Upper lobe of left lung (tissue), 6 donors: ENCODE measurements around the gene IGSF3. TPM values are rescaled to one million over a fixed set of nuclear protein-coding genes. Genes with fewer than 3 reads are reported as not detected.

Experiments
- ATAC-seq, 2 donors: fragments of 200-7000 bp; cut with Tn5 transposase; one replicate each; pipeline ENCODE4 v1.9.1; 2022; ENCODE audit warnings: mild to moderate bottlenecking in 2 of 2, moderate library complexity in 2 of 2; ENCODE audit not compliant: low FRiP score in 2 of 2
- DNase-seq, 2 donors: peaks; one replicate each; pipeline ENCODE4 v3.0.0-alpha.2; 2019 to 2020
- H3K27ac ChIP-seq, 4 donors: fragments of 200-600 bp; sonication (generic); one replicate each; pipeline ENCODE4 v1.5.1; 2016 to 2019
- H3K27me3 ChIP-seq, 4 donors: fragments of 200-600 bp; sonication (generic); one replicate each; pipeline ENCODE4 v1.5.1; 2017 to 2019
- H3K36me3 ChIP-seq, 4 donors: fragments of 200-600 bp; sonication (generic); one replicate each; pipeline ENCODE4 v1.5.1; 2016 to 2019
- H3K4me1 ChIP-seq, 4 donors: fragments of 200-600 bp; sonication (generic); one replicate each; pipeline ENCODE4 v1.5.1; 2018 to 2019
- H3K4me3 ChIP-seq, 4 donors: fragments of 200-600 bp; sonication (generic); one replicate each; pipeline ENCODE4 v1.5.1; 2017 to 2019; ENCODE audit warnings: mild to moderate bottlenecking in 2 of 4, moderate library complexity in 1 of 4
- H3K9me3 ChIP-seq, 4 donors: fragments of 200-600 bp; sonication (generic); one replicate each; pipeline ENCODE4 v1.5.1; 2018 to 2019
- EP300 ChIP-seq, 4 donors: sonication (generic); formaldehyde crosslinking; IDR thresholded peaks; one replicate each; pipeline ENCODE4 v1.5.1; 2017; ENCODE audit warnings: antibody characterized with exemption in 4 of 4, control low read depth in 2 of 4
- POLR2A ChIP-seq, 4 donors: fragments of 450-650 bp; IDR thresholded peaks; one replicate each; pipeline ENCODE4 v1.5.1; 2016 to 2017; ENCODE audit warnings: antibody characterized with exemption in 4 of 4, mild to moderate bottlenecking in 2 of 4
- POLR2AphosphoS5 ChIP-seq, 2 donors: sonication (generic); formaldehyde crosslinking; IDR thresholded peaks; one replicate each; pipeline ENCODE4 v1.5.1; 2017; ENCODE audit warnings: antibody characterized with exemption in 2 of 2
- WGBS, 2 donors: methylation state at CpG; one replicate each; pipeline ENCODE4 v1.1.5; 2017 to 2018; 5-methylcytosine and 5-hydroxymethylcytosine counted together
- total RNA-seq, 6 donors: library from RNA; depleted of rRNA in 4 of 6; stranded (reverse); fragments of >200 nt in 4 of 6; gene quantifications; one replicate each; pipeline versions ENCODE4 v1.1.0 to v1.2.1, GENCODE V29; 2016 to 2021
- TF ChIP-seq, protein P1 (sequence below), 6 experiments: fragments of 450-650 bp in 4 of 6; fragments of 200-600 bp in 2 of 6; sonication (generic) in 2 of 6; IDR thresholded peaks; one replicate each; pipeline ENCODE4 v1.5.1; 2016 to 2019; ENCODE audit warnings: antibody characterized with exemption in 6 of 6
- donor health status: DM: no; HTN: no; CAD: no; lungs with moderate emphysema.
- donor health status: DM: no; HTN: yes; CAD: no; lungs with severe emphysema.

Gene IGSF3
- 10 to 100 TPM; 15.1 to 28.3 (median 23.7) TPM for total RNA-seq

DNA sequence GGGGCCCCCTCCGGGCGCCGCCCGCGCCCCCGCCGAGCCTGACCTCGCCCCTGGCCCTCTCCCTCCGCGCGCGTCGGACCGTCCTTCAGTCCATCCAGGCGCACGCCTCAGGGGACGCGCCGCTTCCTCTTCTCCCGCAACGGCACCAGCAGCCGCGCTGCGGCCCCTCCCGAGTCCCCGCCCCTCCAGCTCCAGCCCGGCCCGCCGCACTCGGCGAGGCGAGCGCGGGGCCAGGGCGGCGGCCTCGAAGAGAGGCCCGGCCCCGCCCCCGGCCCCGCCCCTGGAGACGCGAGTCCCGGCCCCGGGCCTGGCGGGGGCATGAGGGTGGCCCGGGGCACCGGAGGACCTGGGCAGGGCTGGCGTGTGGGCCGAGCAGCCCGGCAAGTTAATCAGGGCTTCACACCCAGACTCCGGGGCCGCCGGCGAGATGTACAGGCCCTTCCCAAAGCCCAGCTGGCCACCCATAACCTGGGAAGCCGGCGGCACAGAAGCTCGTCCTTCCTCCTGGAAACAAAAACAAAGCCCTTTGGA, at the start of gene IGSF3:
TSS of gene IGSF3 (minus strand) at position 159 of the 531 bp plus-strand sequence. CDS start 1,407 bp downstream, outside the sequence.
- Histone ChIP-seq H3K9me3 (no peaks in the 10 kb centered on the region), H3K27ac (peak within 1 kb of the TSS in 3 of 4 donors; percentile 19 to 74 (median 48)), H3K27me3 (peaks cover 0 to 10% (median 3%) of the 10 kb centered on the region in 4 donors), H3K4me3 (peak within 1 kb of the TSS; percentile 60 to 72 (median 66)), H3K36me3 (no peaks in the 10 kb centered on the region), H3K4me1 (peaks cover 12 to 21% (median 15%) of the 10 kb centered on the region in 4 donors)
- no peak for TF ChIP-seq EP300 (IDR thresholded peaks at IDR 0.05)
- TF ChIP-seq, protein P1, sequence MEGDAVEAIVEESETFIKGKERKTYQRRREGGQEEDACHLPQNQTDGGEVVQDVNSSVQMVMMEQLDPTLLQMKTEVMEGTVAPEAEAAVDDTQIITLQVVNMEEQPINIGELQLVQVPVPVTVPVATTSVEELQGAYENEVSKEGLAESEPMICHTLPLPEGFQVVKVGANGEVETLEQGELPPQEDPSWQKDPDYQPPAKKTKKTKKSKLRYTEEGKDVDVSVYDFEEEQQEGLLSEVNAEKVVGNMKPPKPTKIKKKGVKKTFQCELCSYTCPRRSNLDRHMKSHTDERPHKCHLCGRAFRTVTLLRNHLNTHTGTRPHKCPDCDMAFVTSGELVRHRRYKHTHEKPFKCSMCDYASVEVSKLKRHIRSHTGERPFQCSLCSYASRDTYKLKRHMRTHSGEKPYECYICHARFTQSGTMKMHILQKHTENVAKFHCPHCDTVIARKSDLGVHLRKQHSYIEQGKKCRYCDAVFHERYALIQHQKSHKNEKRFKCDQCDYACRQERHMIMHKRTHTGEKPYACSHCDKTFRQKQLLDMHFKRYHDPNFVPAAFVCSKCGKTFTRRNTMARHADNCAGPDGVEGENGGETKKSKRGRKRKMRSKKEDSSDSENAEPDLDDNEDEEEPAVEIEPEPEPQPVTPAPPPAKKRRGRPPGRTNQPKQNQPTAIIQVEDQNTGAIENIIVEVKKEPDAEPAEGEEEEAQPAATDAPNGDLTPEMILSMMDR (IDR thresholded peaks at IDR 0.05) = no peak
- TF ChIP-seq POLR2AphosphoS5 (IDR thresholded peaks at IDR 0.05) = peak in 1 of 2 donors; percentile 49
- TF ChIP-seq POLR2A (IDR thresholded peaks at IDR 0.05) = peak in 1 of 4 donors; percentile 65
- ATAC-seq (peak; percentile 75 to 93), DNase-seq (peak; percentile 83 to 95)
- 0 to 5% methylated on average over 3 to 19 of the region's 58 CpGs for WGBS, 2 donors

DNA sequence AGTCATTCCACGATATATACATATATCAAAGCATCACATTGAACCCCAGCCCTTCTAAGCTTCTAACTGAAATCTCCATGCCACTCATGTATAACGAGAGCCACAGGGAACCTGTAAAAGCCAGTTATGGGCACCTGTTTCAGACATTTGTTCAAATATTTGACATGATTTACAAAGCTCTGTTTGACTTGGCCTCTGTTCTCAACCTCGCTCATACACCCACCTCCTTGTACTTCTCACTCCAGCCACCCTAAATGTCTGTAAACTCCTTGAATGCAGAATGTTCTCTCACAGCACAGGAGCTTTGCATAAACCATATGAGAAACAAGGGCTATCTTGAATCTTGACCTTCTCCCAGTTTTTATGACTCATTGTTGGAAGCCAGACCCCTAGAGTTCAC, 49.8 kb upstream of the IGSF3 start:
- TF ChIP-seq, protein P1 (IDR thresholded peaks at IDR 0.05) = no peak
- Histone ChIP-seq H3K27ac (no peak overlapping the region), H3K36me3 (no peaks in the 10 kb centered on the region), H3K4me3 (no peak overlapping the region), H3K4me1 (peaks cover 0 to 2% (median 0%) of the 10 kb centered on the region in 4 donors), H3K9me3 (no peaks in the 10 kb centered on the region), H3K27me3 (no peaks in the 10 kb centered on the region)
- DNase-seq = no peak
- peak; percentile 24 to 77 for ATAC-seq
- 54 to 65% methylated on average over 3 of the region's 3 CpGs for WGBS, 2 donors

DNA sequence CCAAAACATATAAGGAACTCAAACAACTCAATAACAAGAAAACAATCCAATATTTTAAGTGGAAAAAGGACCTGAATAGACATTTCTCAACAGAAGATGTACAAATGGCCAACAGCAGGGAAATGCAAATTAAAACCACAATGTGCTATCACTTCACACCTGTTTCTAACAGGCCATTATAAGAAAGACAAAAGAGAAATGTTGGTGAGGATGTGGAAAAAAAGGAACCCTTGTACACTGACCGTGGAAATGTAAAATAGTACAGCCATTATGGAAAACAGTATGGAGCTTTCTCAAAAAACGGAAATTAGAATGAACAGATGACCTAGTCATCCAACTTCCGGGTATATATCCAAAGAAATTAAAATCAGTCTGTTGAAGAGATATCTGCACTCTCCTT, 48.9 kb upstream of the IGSF3 start:
- no peaks in the 10 kb centered on the region for H3K27me3 ChIP-seq
- WGBS, 2 donors = 79 to 82% methylated on average over 3 of the region's 3 CpGs

DNA sequence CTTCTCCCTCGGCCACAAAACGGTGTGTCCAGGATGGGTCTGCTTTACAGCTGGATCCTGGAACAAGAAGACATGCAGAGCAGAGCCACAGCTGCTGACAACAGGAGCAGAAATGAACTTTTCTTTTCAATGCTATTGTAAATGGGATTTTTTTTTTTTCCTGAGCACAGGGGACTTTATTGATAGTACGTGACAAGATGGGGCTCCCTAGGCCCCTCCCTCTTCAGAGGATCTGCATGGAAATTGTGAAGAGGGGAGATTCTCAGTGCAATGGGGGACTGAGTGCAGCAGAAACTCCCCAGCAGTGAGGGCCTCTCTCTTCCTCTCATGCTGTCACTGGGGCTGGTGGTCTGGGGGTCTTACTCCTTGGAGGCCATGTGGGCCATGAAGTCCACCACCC, 45.9 kb upstream of the IGSF3 start:
- no peak for DNase-seq
- no peaks in the 10 kb centered on the region for H3K27me3 ChIP-seq
- WGBS, 2 donors = 87 to 90% methylated on average over 3 of the region's 3 CpGs
- H3K9me3 ChIP-seq = no peaks in the 10 kb centered on the region
- peaks cover 0 to 9% (median 7%) of the 10 kb centered on the region in 4 donors for H3K4me1 ChIP-seq
- H3K4me3 ChIP-seq = no peak overlapping the region
- no peak for ATAC-seq
- TF ChIP-seq POLR2AphosphoS5 (IDR thresholded peaks at IDR 0.05) = no peak
- no peak for TF ChIP-seq EP300 (IDR thresholded peaks at IDR 0.05)
- TF ChIP-seq, protein P1 (IDR thresholded peaks at IDR 0.05) = no peak
- no peak for TF ChIP-seq POLR2A (IDR thresholded peaks at IDR 0.05)
- no peak overlapping the region for H3K27ac ChIP-seq
- no peaks in the 10 kb centered on the region for H3K36me3 ChIP-seq

More for the DNA sequence above, 48.9 kb upstream of the IGSF3 start:
- Histone ChIP-seq H3K4me3 (no peak overlapping the region), H3K36me3 (no peaks in the 10 kb centered on the region), H3K9me3 (no peaks in the 10 kb centered on the region), H3K4me1 (peaks cover 0 to 6% (median 0%) of the 10 kb centered on the region in 4 donors), H3K27ac (no peak overlapping the region)
- ATAC-seq = no peak
- DNase-seq = no peak
- TF ChIP-seq EP300 (IDR thresholded peaks at IDR 0.05) (no peak), POLR2AphosphoS5 (IDR thresholded peaks at IDR 0.05) (no peak), POLR2A (IDR thresholded peaks at IDR 0.05) (no peak)
- TF ChIP-seq, protein P1 (IDR thresholded peaks at IDR 0.05) = no peak

DNA sequence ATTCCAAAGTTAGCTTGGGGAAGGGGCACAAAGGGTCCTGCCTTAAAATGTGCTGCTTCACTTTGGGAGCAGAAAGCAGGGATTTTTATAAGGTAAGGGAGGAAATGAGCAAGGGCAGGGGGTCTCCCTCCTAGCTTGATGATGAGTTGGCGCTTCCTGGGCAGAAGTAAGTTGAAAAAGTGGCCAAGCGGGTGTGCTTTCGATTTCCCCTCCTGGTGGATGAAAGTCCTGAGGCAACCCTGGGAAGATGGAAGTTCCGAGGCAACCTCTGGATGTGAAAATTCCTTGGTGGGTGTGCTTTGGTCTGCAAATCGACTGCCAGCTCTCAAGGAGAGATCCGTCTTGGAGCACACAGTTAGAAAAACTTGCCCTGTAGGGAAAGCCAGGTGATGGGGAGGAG, 45.0 kb upstream of the IGSF3 start:
- ATAC-seq = no peak
- Histone ChIP-seq H3K27ac (no peak overlapping the region), H3K36me3 (no peaks in the 10 kb centered on the region), H3K4me3 (no peak overlapping the region), H3K27me3 (no peaks in the 10 kb centered on the region), H3K9me3 (no peaks in the 10 kb centered on the region), H3K4me1 (peaks cover 0 to 9% (median 7%) of the 10 kb centered on the region in 4 donors)
- no peak for DNase-seq
- 60 to 63% methylated on average over 6 of the region's 6 CpGs for WGBS, 2 donors
- TF ChIP-seq POLR2AphosphoS5 (IDR thresholded peaks at IDR 0.05) = no peak
- no peak for TF ChIP-seq POLR2A (IDR thresholded peaks at IDR 0.05)
- TF ChIP-seq, protein P1 (IDR thresholded peaks at IDR 0.05) = no peak
- TF ChIP-seq EP300 (IDR thresholded peaks at IDR 0.05) = no peak
